GM18951 (cell line): Measurements from ENCODE around the gene EEPD1.
"Not testable (repeated sequence)": the region's sequence is repeated elsewhere in the genome, so short reads cannot be mapped to it uniquely, and the experiment has no call there.

Experiments
- POLR2A ChIP-seq: IDR thresholded peaks from 4 replicates; pipeline ENCODE4 v1.6.1; 2011; ENCODE audit warnings: mild to moderate bottlenecking; ENCODE audit not compliant: insufficient read length, insufficient read depth; ENCODE audit errors: extremely low read depth
- in situ Hi-C: fragments of 300-500 bp; cut with MboI; formaldehyde crosslinking; loops from one replicate; pipeline ENCODE4 v1.12.0; 2022; ENCODE audit warnings: low sequenced_read_pairs, mixed read lengths, inconsistent platforms; ENCODE audit not compliant: unreplicated experiment

EEPD1 gene

DNA sequence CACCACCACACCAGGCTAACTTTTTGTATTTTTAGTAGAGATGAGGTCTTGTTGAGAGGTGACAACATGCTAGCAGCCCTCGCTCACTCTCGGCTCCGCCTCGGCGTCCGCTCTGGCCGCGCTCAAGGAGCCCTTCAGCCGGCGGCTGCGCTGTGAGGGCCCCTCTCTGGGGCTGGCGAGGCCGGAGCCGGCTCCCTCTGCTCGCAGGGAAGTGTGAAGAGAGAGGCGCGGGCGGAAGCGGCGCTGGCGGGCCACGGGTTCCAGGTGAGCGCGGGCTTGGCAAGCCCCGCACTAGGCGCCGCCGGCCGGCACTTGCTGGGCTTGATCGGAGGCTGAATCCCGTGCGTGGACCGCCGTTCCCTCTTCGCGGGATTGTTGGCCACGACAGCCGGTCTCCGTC, 83.0 kb downstream of the EEPD1 start:
- TF ChIP-seq POLR2A: no peak
- in situ Hi-C loops: no loop called here

DNA sequence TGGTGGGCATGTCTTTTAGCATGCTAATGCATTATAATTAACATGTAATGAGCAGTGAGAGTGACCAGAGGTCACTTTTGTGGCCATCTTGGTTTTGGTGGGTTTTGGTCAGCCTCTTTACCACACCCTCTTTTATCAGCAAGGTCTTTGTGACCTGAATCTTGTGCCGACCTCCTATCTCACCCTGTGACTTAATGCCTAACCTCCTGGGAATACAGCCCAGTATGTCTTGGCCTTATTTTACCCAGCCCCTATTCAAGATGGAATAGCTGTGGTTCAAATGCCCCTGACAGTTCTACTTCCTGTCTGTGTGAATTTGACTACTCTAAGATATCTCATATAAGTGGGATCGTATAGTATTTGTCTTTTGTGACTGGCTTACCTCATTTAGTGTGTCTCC, 85.1 kb downstream of the EEPD1 start:
- in situ Hi-C loops: no loop called here

DNA sequence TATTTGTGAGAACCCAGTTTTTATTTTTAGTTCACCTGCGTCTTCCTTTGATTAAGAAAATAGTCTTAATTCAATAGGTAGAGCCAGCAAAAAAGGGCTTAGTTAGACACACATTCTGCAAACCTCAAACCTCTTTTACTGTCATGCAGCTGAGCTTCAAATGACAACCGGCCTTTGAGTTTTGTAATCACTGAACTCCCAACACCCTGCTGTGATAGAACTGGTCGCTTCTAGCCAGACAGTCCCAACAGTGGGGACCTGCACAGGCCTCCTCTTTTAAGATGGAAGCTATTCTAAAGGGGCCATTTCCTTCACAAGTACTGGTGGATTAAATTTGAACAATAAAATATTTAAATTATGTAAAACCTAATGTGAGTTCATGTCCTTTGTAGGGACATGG, 90.3 kb downstream of the EEPD1 start:
- in situ Hi-C loops: not testable (repeated sequence)

More for the DNA sequence above, 85.1 kb downstream of the EEPD1 start:
- no peak for TF ChIP-seq POLR2A

DNA sequence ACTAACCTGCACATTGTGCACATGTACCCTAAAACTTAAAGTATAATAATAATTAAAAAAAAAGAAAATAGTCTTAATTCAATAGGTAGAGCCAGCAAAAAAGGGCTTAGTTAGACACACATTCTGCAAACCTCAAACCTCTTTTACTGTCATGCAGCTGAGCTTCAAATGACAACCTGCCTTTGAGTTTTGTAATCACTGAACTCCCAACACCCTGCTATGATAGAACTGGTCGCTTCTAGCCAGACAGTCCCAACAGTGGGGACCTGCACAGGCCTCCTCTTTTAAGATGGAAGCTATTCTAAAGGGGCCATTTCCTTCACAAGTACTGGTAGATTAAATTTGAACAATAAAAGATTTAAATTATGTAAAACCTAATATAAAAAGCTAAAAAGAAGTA, 90.9 kb downstream of the EEPD1 start:
- in situ Hi-C loops: not testable (repeated sequence)

DNA sequence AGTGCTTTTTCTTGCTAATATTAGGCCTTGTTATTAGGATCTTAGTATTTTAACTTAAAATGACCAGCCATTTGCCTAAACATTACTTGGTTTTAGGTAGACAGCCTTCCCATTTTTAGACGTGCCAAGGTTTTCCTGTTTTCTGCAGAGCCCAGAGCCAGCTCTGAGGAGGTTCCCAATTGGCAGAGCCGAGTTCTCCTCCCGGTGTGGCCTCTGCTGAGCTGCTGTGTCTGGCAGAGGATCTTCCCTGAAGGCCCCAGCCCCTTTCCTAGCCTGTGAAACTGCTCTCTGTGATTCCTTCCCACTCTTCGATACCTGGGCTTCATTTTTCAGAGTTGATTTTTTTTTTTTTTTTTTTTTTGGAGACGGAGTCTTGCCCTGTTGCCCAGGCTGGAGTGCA, 91.4 kb downstream of the EEPD1 start:
- TF ChIP-seq POLR2A: no peak
- in situ Hi-C loops: no loop called here

DNA sequence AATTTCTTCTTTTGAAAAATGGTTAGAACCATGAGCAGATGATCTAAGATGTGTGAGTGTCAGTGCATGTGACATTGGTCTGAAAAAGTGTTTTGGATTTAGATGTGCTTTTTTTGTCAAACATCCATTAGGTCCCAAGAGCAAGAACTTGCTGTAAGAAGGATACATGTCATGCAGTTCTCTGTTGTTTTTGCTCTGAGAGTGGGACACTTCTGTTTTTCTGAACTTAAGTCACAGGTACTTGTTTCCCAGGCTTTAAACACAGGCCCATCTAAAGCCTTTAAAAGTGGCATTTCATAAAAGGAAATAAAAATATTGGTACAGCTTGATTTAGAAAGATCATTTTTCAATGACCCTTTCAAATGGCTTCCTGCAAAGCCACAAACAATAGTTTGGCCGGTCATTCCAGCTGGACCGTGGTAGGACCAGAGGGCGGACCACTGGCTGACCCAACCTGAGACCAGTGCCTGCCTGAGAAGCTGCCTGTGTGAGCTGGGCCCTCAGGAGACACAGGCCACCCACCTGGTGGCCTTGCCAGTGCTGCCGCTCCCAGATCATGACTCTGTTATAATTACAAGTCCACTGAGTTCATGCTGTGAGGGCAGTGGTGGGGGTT, 92.7 kb downstream of the EEPD1 start:
- no peak for TF ChIP-seq POLR2A
- in situ Hi-C loops: no loop called here

DNA sequence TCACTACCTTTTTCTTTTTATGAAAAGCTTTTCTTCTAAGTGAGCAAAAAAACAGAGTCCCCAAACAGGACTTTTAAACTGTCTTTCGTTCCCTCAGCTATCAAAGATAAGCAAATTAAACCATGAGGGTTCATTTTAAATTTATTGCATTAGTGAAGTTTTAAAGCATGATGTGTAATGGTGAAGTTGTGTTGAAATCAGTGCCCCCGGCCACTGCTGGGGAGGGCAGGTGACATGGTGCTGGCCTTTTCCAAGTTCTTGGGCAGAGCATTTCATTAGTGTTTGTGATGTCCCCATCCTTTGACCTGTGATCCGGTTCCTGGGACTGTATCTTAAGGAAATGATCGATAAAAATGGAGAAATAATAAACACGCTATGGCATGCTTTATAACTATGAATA, 96.0 kb downstream of the EEPD1 start:
- TF ChIP-seq POLR2A: no peak
- in situ Hi-C loops: no loop called here

DNA sequence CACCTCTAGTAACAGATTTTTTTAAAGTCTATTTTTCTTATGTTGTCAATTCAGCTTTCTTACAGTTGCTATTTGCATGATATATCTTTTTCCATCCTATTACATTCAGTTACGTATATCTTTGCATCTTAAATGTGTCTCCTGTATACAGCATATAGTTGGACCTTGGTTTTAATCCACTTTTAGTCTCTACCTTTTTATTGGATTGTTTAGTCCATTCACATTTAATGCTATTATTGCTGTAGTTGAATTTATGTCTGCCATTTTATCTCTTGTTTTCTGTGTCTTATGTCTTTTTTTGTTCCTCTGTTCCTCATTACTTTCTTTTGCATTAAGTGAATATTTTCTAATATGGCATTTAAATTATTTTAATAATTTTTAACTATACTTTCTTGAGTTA, 100.6 kb downstream of the EEPD1 start:
- in situ Hi-C loops: no loop called here
- TF ChIP-seq POLR2A: no peak

DNA sequence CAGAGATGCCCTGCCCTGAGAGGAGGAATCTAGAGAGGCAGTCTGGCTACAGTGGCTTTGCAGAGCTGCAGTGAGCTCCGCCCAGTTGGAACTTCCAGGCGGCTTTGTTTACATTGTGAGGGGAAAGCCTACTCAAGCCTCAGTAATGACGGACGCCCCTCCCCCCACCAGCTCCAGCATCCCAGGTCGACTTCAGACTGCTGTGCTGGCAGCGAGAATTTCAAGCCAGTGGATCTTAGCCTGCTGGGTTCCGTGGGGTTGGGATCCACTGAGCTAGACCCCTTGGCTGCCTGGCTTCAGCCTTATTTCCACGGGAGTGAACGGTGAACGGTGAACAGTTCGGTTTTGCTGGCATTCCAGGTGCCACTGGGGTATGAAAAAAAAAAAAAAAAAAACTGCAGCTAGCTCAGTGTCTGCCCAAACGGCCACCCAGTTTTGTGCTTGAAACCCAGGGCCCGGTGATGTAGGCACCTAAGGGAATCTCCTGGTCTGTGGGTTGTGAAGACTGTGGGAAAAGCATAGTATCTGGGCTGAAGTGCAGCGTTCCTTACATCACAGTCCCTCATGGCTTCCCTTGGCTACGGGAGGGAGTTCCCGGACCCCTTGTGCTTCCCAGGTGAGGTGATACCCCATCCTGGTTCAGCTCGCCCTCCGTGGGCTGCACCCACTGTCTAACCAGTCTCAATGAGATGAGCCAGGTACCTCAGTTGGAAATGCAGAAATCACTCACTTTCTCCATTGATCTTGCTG, 105.6 kb downstream of the EEPD1 start:
- in situ Hi-C loops: not testable (repeated sequence)

DNA sequence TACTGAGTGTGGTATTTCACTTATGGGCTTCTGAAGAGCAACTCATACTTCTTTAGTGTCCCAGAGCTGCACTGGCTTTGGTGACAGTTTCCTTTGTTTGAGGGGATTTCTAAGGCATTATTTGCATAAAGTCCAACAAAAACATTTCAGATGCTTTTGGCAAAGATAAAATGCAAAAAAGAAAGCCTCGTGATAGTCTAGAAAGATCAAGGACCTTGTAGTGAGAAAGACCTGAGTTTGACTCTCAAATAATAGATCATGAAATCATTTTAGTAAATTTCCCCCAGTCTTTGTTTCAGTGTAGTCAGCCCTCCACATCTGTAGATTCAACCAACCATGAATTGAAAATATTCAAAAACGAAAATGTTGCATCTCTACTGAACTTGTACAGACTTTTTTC, 107.4 kb downstream of the EEPD1 start:
- in situ Hi-C loops: no loop called here
- no peak for TF ChIP-seq POLR2A

DNA sequence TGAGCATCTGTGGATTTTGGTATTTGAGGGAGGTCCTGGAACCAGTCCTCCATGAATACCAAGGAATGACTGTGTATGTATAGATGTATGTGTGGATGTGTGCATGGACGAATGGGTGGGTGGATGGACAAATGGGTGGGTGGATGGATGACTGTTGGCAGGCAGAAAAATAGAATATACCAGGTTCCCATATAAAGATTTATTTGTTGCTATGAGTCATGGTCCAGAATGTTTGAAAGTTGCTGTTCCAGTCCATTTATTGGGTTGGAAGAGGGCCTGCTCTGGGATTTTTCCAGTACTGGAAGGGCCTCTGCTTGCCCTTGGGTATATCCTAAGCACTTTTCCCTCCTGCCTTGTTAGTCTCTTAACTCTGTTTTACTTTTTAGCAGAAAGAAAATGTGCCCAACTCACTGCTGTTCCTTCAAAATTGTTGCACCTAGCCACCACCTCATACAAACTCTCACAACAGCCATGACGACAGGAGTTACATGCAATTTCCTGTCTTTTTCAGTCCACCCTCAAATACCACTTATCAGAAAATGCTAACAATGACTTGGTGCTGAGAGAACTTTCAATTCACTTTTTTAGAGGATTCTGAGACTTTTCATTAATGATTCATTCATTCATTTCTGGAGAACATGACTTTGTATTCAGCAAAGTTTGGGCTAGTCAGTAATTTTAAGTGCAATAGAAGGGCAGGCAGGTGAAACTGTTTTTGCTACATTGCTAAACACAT, 108.1 kb downstream of the EEPD1 start:
- in situ Hi-C loops: no loop called here
- no peak for TF ChIP-seq POLR2A

DNA sequence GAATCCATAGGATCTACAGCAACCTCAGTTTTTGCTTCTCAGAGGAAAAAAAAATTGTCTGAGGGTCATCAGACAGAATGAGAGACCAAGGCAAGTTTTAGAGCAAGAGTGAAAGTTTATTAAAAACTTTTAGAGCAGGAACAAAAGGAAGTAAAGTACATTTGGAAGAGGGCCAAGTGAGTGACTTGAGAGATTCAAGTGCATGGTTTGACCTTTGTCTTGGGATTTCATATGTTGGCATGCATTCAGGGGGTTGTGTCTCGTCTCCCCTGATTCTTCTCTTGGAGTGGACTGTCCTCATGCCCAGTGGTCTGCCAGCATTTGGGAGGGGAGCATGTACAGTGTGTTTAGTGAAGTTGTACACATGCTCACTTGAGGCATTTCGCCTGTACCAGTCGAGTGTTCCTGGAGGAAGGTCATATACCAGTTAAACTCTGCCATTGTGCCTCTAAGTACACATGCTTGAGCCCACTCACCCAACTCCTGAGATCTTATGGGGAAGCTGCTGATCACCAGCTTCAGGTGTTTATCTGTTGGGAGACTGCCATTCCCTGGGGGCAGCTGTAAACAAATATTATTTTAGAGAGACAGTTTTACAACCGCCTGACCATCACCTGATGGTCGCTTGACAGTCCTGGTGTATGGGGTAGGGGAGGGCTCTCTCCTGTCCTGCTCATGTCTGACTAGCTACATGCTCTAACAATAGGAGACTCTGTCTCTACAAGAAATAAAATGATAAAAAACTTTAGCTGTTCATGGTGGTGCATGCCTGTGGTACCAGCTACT, 109.4 kb downstream of the EEPD1 start:
- in situ Hi-C loops: no loop called here

DNA sequence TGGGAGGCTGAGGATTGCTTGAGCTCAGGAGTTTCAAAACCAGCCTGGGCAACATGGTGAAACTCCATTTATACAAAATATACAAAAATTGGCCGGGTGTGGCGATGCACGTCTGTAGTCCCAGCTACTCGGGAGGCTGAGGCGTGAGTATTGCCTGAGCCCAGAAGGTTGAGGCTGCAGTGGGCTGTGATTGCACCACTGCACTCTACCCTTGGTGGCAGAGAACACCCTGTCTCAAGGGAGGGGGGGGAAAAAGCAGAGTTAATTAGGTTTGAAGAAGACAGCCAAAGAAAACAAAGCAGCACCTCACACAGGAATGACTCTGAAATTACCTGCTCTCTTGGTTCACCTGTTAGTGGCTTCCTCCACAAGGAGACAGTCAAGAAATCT, 110.0 kb downstream of the EEPD1 start:
- in situ Hi-C loops: no loop called here
- TF ChIP-seq POLR2A: no peak

More for the DNA sequence above, 109.4 kb downstream of the EEPD1 start:
- TF ChIP-seq POLR2A: no peak
